GM18858 (cell line): ENCODE measurements around the gene IGFBP4.

Source experiments
- ATAC-seq: cut with Tn5 transposase; IDR thresholded peaks from one replicate; pipeline ENCODE4 v1.9.1; 2021; ENCODE audit not compliant: unreplicated experiment

The IGFBP4 gene

GRCh38 chr17:40431231-40431602, 12.0 kb upstream of the IGFBP4 start:
- no peak for ATAC-seq

DNA sequence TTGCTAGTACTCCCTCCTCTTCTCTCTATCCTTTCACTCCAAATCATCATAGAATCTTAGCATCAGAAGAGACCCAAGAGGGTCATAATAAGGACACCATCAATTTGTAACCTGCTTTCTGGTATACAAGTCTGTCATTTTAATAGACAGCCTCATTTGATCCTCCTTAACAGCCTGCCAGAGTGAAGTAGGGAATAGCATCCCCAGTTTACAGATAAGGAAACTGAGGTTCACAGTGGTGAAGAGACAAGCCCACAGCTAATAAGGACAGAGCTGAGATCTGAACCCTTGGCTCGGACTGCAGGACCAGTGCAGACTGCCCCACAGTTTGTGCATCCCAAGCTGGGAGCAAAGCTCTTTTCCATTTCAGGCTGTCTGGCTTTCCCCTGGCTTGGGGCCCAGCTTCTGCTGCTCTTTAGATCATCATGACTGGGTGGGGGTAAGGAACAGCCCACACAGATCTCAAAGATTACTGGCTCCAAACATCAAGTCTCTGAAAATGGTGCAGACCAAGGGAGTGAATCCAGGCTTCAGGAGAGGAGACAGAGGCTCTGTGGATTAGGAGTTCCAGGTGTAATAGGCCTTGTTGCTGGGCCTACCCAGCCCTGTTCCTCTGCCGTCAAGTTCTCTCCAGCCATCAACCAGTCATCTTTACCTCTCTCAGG, 10.3 kb upstream of the IGFBP4 start:
- no peak for ATAC-seq

GRCh38 chr17:40433551-40434415, 9.5 kb upstream of the IGFBP4 start:
- ATAC-seq: no peak

DNA sequence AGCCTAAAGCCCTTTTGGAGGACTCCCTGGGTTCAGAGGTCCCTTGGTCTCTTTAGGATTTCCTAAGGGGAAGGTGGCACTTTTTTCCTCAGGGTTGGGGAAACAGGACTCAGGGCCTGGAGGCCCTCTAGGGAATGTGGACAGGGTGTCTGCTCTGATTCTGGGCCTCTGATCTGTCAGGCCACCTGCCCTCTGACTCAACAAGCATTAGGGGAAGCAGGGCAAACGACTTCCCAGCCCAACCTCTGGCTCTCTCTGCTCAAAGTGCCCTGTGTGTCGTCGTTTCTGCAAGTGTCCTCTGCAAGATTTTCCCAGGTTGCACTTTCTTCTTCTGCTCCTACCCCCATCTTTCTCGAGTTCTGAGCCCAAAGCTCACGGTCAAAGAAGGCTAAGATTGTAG, 6.6 kb upstream of the IGFBP4 start:
- no peak for ATAC-seq

DNA sequence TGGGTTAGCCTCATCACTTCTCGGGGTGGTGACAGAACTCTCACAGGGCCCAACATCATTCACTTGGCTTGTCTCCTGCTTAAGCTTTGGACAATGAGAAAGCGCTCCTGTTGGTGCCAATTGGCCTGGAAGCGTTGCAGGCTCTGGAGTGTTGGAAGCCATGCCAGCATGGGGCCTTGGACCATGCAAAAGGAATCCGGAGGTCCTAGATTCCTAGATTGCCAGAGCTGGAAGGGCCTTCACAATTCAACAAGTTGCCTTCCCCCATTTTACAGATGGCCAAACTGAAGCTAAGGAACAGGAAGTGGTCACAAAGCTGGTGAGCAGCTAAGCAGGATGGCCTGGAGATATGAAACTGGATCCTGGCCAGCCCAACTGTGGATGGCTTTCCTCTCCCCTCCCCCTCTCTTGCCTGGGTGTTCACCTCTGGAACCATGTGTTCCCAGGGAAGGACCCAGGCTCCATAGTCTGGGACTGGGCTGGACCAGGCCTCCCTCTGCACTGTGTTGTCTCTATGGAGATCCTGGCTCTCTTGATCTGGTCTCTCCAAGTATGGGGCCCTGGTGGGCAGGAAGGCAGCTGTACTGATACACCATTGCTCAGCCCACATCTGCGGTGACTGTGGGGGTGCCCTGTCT, 6.0 kb upstream of the IGFBP4 start:
- ATAC-seq: no peak

- no peak for ATAC-seq
These were observed 3.1 kb upstream of the IGFBP4 start for GRCh38 chr17:40440166-40440565.

- no peak for ATAC-seq
These were observed 656 bp upstream of the IGFBP4 start for GRCh38 chr17:40442392-40443195.

GRCh38 chr17:40443988-40444899, 994 bp downstream of the IGFBP4 start:
- ATAC-seq: no peak

DNA sequence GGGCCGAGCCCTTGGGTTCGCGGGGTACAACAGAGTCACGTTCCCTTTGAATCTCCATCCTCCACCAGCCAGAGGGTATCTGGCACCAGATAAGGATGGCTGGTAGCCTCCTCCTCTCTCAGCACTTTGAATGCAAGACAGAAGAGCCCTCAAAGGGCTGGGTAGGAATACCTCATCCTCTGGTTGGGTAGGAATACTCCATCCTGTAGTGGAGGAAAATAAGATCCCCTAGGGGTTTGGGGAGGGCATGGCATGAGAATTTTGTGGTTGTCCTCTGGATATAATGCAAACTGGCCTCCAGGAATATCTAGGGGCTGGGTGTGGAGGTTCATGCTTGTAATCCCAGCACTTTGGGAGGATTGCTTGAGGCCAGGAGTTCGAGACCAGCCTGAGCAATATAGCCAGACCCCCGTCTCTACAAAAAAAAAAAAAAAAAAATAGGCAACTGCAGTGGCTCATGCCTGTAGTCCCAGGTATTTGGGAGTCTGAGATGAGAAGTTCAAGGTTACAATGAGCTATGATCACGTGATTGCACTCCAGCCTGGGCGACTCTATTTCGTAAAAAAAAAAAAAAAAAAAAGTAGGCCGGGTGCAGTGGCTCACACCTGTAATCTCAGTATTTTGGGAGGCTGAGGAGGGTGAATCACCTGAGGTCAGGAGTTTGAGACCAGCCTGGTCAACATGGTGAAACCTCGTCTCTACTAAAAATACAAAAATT, 2.7 kb downstream of the IGFBP4 start:
- no peak for ATAC-seq

GRCh38 chr17:40447148-40447644, 3.9 kb downstream of the IGFBP4 start:
- no peak for ATAC-seq

- ATAC-seq: no peak
These were observed 4.6 kb downstream of the IGFBP4 start for GRCh38 chr17:40447806-40448205.

DNA sequence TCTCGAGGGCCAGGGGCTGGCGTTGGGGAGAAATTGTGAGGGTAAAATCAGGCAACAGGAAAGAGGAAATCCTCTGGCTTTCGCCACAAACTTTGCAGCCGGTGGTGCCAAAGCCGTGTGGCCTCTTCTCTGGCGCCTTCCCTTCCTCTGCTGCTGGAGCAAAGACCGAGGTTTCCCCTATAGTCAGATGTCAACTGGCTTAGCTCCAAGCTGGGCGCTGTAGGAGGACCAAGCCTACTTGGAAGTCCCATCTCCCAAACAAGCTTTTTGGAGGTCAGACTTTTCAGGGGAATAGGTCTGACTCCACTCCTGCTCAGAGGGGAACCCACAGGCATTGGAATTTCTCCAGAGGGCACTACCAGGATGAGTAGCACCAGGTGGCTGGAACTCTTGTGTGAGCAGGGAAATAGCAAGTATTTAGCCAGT, 5.0 kb downstream of the IGFBP4 start:
- no peak for ATAC-seq

- ATAC-seq: no peak
These were observed 5.5 kb downstream of the IGFBP4 start for GRCh38 chr17:40448639-40449261.

GRCh38 chr17:40450175-40450574, 6.9 kb downstream of the IGFBP4 start:
- no peak for ATAC-seq

GRCh38 chr17:40451420-40451819, 8.2 kb downstream of the IGFBP4 start:
- no peak for ATAC-seq

- no peak for ATAC-seq
These were observed 9.1 kb downstream of the IGFBP4 start for GRCh38 chr17:40452216-40452787.

DNA sequence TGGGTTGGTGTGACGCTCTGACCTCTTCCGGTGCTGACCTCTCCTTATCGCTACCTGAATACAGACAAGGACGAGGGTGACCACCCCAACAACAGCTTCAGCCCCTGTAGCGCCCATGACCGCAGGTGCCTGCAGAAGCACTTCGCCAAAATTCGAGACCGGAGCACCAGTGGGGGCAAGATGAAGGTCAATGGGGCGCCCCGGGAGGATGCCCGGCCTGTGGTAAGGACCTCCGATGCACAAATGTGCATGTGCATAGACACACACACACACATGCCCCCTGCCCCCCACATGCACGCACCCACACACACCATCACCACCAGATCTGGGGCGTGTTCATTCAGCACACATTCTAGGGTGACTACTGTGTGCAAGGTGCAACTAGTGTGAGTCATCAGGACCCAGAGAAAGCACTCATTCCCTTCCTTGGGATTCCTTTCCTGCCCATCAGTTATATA, 9.7 kb downstream of the IGFBP4 start:
- ATAC-seq: no peak

DNA sequence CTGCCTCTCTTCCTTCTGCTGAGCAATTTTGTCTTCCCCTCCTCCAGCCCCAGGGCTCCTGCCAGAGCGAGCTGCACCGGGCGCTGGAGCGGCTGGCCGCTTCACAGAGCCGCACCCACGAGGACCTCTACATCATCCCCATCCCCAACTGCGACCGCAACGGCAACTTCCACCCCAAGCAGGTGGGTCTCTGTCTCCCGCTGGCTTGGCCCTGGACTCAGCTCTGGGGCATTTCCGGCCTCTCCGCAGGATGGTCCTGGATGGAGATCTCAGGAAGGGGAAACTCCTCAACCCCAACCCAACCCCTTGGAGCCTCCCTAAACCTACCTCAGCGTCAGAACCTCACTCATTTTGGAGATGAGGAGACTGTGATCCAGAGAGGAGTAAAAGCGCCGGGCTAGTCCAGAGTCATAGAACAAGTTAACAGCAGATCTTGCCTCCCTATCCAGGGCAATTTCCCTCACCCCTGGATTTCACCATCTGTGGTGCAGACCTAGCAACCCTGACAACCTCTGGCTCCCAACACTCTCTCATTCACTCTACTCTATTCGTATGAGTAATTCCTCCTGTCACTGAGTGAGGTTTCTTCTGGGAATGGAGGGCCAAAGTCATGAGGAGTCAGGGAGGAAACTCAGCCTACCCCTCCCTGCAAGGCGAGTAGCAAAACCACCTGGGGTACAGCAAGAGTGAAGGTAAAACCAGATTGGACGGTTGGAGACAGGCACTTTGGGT, 10.8 kb downstream of the IGFBP4 start:
- no peak for ATAC-seq
